Measurements from ENCODE around the gene RIPPLY1.

RIPPLY1 gene, protein sequence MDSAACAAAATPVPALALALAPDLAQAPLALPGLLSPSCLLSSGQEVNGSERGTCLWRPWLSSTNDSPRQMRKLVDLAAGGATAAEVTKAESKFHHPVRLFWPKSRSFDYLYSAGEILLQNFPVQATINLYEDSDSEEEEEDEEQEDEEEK

GRCh38 chrX:106903291-106903824 is at the start of gene RIPPLY1:
Gene RIPPLY1, minus strand, starts transcription at chrX:106903341. Its CDS starts 54 bp downstream, at chrX:106903287.
- no peak within 1 kb of the TSS for H3K4me3 ChIP-seq (ENCODE audit: low read depth, low read length)
- in situ Hi-C loops (cut with HindIII; ENCODE audit: low sequenced_read_pairs) = no loop called here
- TF ChIP-seq, protein P1, sequence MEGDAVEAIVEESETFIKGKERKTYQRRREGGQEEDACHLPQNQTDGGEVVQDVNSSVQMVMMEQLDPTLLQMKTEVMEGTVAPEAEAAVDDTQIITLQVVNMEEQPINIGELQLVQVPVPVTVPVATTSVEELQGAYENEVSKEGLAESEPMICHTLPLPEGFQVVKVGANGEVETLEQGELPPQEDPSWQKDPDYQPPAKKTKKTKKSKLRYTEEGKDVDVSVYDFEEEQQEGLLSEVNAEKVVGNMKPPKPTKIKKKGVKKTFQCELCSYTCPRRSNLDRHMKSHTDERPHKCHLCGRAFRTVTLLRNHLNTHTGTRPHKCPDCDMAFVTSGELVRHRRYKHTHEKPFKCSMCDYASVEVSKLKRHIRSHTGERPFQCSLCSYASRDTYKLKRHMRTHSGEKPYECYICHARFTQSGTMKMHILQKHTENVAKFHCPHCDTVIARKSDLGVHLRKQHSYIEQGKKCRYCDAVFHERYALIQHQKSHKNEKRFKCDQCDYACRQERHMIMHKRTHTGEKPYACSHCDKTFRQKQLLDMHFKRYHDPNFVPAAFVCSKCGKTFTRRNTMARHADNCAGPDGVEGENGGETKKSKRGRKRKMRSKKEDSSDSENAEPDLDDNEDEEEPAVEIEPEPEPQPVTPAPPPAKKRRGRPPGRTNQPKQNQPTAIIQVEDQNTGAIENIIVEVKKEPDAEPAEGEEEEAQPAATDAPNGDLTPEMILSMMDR (IDR thresholded peaks at IDR 0.05; ENCODE audit: low read depth, low read length) = no peak
- no peak for DNase-seq (ENCODE audit: low read depth, low spot score)

- DNase-seq (ENCODE audit: low read depth, low spot score) = no peak
- in situ Hi-C loops (cut with HindIII; ENCODE audit: low sequenced_read_pairs) = no loop called here
- H3K4me3 ChIP-seq (ENCODE audit: low read depth, low read length) = no peak overlapping the region
- TF ChIP-seq, protein P1 (IDR thresholded peaks at IDR 0.05; ENCODE audit: low read depth, low read length) = no peak
Observed at GRCh38 chrX:106952538-106952937, 49.4 kb upstream of the RIPPLY1 start.

DNA sequence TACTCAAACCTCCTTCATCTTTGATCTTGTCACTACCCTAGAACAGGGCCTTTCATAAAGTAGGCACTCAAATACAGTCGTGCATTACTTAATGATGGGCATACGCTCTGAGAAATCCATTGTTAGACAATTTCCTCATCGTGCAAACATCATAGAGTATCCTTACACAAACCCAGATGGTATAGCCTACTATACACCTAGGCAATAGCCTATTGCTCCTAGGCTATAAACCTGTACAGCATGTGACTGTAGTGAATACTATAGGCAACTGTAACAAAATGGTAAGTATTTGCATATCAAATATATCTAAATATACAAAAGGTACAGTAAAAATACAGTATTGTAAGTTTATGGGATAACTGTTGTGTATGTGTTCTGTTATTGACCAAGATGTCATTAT is 48.9 kb upstream of the RIPPLY1 start:
- TF ChIP-seq, protein P1 (IDR thresholded peaks at IDR 0.05; ENCODE audit: low read depth, low read length) = no peak
- H3K4me3 ChIP-seq (ENCODE audit: low read depth, low read length) = no peak overlapping the region
- in situ Hi-C loops (cut with HindIII; ENCODE audit: low sequenced_read_pairs) = no loop called here
- no peak for DNase-seq (ENCODE audit: low read depth, low spot score)

DNA sequence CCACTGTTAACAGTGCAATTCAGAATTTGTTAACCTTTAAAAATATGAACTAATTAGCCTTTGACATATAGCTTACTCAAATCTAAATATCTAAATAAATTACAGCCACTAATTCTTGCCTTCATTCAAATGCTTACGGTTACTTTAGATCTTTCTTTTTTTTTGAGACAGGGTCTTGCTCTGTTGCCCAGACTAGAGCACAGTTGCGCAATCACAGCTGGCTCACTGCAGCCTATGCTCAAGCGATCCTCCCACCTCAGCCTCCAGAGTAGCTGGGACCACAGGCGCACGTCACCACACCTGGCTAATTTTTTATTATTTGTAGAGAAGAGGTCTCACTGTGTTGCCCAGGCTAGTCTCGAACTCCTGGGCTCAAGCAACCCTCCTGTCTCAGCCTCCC is 48.1 kb upstream of the RIPPLY1 start:
- no peak for DNase-seq (ENCODE audit: low read depth, low spot score)
- TF ChIP-seq, protein P1 (IDR thresholded peaks at IDR 0.05; ENCODE audit: low read depth, low read length) = no peak
- in situ Hi-C loops (cut with HindIII; ENCODE audit: low sequenced_read_pairs) = no loop called here
- no peak overlapping the region for H3K4me3 ChIP-seq (ENCODE audit: low read depth, low read length)

GRCh38 chrX:106950381-106950780 is 47.2 kb upstream of the RIPPLY1 start:
- no peak for DNase-seq (ENCODE audit: low read depth, low spot score)
- H3K4me3 ChIP-seq (ENCODE audit: low read depth, low read length) = no peak overlapping the region
- in situ Hi-C loops (cut with HindIII; ENCODE audit: low sequenced_read_pairs) = no loop called here
- TF ChIP-seq, protein P1 (IDR thresholded peaks at IDR 0.05; ENCODE audit: low read depth, low read length) = no peak

DNA sequence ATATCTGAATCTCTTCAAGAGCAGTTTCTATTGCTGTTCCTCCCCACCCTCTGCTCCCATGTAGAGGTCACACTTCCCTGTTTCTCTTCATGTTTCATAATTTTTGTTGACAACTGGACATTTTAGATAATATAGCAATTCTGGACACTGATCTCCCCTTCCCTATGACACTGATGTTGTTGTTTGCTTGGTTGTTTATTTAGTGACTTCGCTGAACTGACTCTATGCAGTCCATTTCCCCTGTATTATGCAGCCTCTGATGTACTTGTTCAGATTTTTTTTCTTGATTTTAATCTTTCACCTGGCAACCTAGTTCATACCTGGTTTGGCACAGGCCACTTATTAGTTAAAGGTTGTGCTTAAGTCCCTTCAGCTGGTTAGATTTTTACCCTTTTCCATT is 46.2 kb upstream of the RIPPLY1 start:
- no peak for DNase-seq (ENCODE audit: low read depth, low spot score)
- in situ Hi-C loops (cut with HindIII; ENCODE audit: low sequenced_read_pairs) = no loop called here
- no peak overlapping the region for H3K4me3 ChIP-seq (ENCODE audit: low read depth, low read length)
- TF ChIP-seq, protein P1 (IDR thresholded peaks at IDR 0.05; ENCODE audit: low read depth, low read length) = no peak
